Ovary (tissue), 3 donors: ENCODE measurements around the gene ATP5ME.

Source experiments
- POLR2A ChIP-seq: fragments of 450-650 bp; IDR thresholded peaks from one replicate; pipeline ENCODE4 v1.6.1; 2017; ENCODE audit warnings: antibody characterized with exemption, mild to moderate bottlenecking, moderate library complexity
- TF ChIP-seq, protein P1 (sequence below), 3 donors: fragments of 450-650 bp in 2 of 3; fragments of 200-600 bp in 1 of 3; IDR thresholded peaks; one replicate each; pipeline versions ENCODE4 v1.5.1 to v1.8.0; 2016 to 2022; ENCODE audit warnings: antibody characterized with exemption in 3 of 3, mild to moderate bottlenecking in 1 of 3
- donor health status: DM: no; HTN: no; CAD: no.

DNA sequence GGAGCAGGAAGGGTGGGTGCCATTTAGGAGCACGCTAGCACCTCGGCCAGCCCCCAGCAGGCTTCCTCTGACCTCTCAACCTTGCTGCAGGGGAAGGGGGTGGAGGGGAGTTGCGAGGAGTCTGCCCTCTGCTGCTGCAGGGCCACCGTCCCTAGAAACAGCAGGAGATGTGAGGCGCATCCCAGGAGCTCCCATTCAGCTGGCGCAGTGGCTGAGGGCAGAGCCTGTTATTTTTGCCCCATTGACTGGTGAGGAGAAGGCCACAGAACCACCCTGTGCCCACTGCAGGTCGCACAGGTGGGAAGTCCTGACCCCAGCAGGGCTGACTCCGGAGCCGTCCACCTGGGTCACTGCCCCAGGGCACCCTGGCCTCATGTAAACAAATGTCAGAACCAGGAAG, 40.7 kb downstream of the ATP5ME start:
- no peak for TF ChIP-seq POLR2A
- TF ChIP-seq, protein P1, sequence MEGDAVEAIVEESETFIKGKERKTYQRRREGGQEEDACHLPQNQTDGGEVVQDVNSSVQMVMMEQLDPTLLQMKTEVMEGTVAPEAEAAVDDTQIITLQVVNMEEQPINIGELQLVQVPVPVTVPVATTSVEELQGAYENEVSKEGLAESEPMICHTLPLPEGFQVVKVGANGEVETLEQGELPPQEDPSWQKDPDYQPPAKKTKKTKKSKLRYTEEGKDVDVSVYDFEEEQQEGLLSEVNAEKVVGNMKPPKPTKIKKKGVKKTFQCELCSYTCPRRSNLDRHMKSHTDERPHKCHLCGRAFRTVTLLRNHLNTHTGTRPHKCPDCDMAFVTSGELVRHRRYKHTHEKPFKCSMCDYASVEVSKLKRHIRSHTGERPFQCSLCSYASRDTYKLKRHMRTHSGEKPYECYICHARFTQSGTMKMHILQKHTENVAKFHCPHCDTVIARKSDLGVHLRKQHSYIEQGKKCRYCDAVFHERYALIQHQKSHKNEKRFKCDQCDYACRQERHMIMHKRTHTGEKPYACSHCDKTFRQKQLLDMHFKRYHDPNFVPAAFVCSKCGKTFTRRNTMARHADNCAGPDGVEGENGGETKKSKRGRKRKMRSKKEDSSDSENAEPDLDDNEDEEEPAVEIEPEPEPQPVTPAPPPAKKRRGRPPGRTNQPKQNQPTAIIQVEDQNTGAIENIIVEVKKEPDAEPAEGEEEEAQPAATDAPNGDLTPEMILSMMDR (IDR thresholded peaks at IDR 0.05), result no peak
